H1 (cell line): Measurements from ENCODE around the gene CUTC. TPM values are rescaled to one million over a fixed set of nuclear protein-coding genes. Genes with fewer than 3 reads are reported as not detected.

Experiments used
- TCF12 ChIP-seq: IDR thresholded peaks from 2 replicates; pipeline ENCODE4 v1.6.1; 2011; ENCODE audit warnings: low read depth, mild to moderate bottlenecking, low read length
- polyA plus RNA-seq, 7 experiments: library from polyadenylated mRNA; depleted of rRNA in 3 of 7; stranded (reverse) in 5 of 7; unstranded in 2 of 7; fragments of >200 nt in 5 of 7; fragments of 200-250 nt in 2 of 7; gene quantifications; 1 replicate in 5 of 7; 2 replicates in 1 of 7; 4 replicates in 1 of 7; pipeline versions ENCODE4 v1.2.1 to v1.2.3, GENCODE V29; 2011 to 2013; ENCODE audit warnings: missing spikeins in 2 of 7, mixed read lengths in 2 of 7
- total RNA-seq: library from RNA; stranded (reverse); fragmentation: NEBNext Ultra II Directional; extraction: Animal tissue kit (Norgen Biotek cat#: 25700); gene quantifications from 2 replicates; pipeline ENCODE4 v1.2.1, GENCODE V29; 2021

CUTC gene
- total and polyA plus RNA-seq, 2 of the 8 experiments (the other 6 are each of a cell fraction or from before 2014, with no cell fraction given): 25.3 to 25.6 TPM

DNA sequence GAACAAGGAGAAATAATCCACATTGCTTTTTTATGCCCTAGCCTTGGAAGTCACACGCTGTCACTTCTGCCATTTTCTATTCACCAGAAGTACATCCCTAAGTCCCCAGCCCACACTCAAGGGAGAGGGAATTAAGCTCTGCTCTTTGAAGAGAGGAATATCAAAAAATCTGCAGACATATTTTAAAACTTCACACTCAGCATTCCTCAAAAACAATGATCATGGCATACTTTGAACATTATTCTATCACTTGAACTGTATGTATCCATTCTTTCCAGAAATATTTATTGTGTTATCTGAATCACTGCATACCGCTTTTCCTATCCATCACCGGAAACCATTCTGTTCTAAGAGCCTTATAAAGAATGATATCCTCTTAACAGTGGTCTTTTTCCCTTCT lies 59.8 kb downstream of the CUTC start (continued):
- TF ChIP-seq TCF12: no peak
- TF ChIP-seq, all 59 proteins: peak for 0
